NCI-H1694 treated with DMSO at 0.1 percent for 48 hours (cell line): ENCODE data around the gene MECP2.

Source experiments
- DNase-seq: peaks from one replicate; lab custom pipeline; 2025; lab: John Stamatoyannopoulos, UW

Gene MECP2

GRCh38 chrX:154061801-154062200, 35.7 kb downstream of the MECP2 start:
- no peak for DNase-seq

- DNase-seq: no peak
These were observed 37.7 kb downstream of the MECP2 start for GRCh38 chrX:154059729-154060245.

- no peak for DNase-seq
These were observed 38.3 kb downstream of the MECP2 start for GRCh38 chrX:154059231-154059630.

- DNase-seq: no peak
These were observed 39.1 kb downstream of the MECP2 start for GRCh38 chrX:154058214-154058997.

- DNase-seq: no peak
These were observed 39.7 kb downstream of the MECP2 start for GRCh38 chrX:154057791-154058190.

GRCh38 chrX:154056770-154057241, 40.7 kb downstream of the MECP2 start:
- DNase-seq: no peak

- DNase-seq: peak; percentile 39
These were observed 46.2 kb downstream of the MECP2 start for GRCh38 chrX:154051201-154051810.

- no peak for DNase-seq
These were observed 47.4 kb downstream of the MECP2 start for GRCh38 chrX:154050113-154050495.

- no peak for DNase-seq
These were observed 48.1 kb downstream of the MECP2 start for GRCh38 chrX:154049209-154050112.

- no peak for DNase-seq
These were observed 49.1 kb downstream of the MECP2 start for GRCh38 chrX:154048398-154048797.

- no peak for DNase-seq
These were observed 50.4 kb downstream of the MECP2 start for GRCh38 chrX:154046940-154047610.

- no peak for DNase-seq
These were observed 51.3 kb downstream of the MECP2 start for GRCh38 chrX:154046031-154046781.

- no peak for DNase-seq
These were observed 53.4 kb downstream of the MECP2 start for GRCh38 chrX:154044091-154044490.

- no peak for DNase-seq
These were observed 54.3 kb downstream of the MECP2 start for GRCh38 chrX:154043003-154043763.

GRCh38 chrX:154040863-154041262, 56.7 kb downstream of the MECP2 start:
- no peak for DNase-seq

GRCh38 chrX:154040307-154040756, 57.2 kb downstream of the MECP2 start:
- no peak for DNase-seq

- no peak for DNase-seq
These were observed 57.9 kb downstream of the MECP2 start for GRCh38 chrX:154039577-154039976.

- no peak for DNase-seq
These were observed 58.9 kb downstream of the MECP2 start for GRCh38 chrX:154038656-154039055.

- DNase-seq: no peak
These were observed 59.8 kb downstream of the MECP2 start for GRCh38 chrX:154037754-154038153.

- no peak for DNase-seq
These were observed 61.0 kb downstream of the MECP2 start for GRCh38 chrX:154036513-154036912.
